RPMI7951 (cell line): ENCODE measurements around the gene ADGRV1. TPM values are rescaled to one million over a fixed set of nuclear protein-coding genes. Genes with fewer than 3 reads are reported as not detected.
"Not testable (repeated sequence)": the region's sequence is repeated elsewhere in the genome, so short reads cannot be mapped to it uniquely, and the experiment has no call there.

ENCODE experiments used
- DNase-seq: peaks from one replicate; pipeline ENCODE4 v3.0.0-alpha.2; 2012; ENCODE audit warnings: low read depth
- total RNA-seq: library from RNA; depleted of rRNA; stranded (reverse); fragments of >200 nt; shearing (Covaris generic); gene quantifications from 2 replicates; pipeline ENCODE4 v1.2.3, GENCODE V29; 2014

ADGRV1 gene
- total RNA-seq, 1 experiment from 2014 or later: 0.84 TPM

DNA sequence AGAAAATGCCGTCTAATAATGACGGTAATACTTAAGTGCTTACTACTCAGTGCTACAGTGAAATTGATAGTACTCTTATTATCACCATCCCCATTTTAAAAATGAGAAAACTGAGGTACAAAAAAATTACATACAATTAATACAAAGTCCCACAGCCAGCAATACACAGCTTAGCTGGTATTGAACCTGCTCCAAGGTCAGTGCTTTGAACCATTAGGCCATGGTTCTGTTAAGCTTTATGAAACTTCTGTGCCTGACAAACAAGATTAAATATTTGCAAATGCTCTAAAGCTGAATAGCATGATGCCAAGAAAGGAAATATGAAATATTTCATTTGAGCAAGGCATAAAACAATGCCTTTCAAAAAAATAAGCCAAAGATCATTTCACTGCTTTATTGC, 467.4 kb downstream of the ADGRV1 start:
- DNase-seq: no peak

DNA sequence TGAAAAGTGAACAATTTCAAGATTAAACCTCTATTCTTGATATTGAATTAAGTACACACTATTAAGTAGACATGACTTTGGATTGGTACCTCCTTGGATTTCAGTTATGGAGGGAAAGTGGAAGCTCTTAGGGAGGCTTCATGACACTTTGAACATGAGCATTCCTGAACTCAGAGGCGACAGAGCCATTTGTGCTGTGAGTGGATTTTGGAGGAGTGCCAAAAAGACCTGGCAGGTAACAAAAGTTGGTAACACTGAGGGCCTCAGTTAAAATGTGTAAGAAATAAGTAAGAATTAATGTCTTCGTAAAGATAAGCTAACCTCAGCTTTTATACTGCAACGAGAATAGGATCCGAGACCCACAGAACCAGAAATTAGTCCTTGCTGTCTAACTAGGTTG, 467.9 kb downstream of the ADGRV1 start:
- DNase-seq: no peak

DNA sequence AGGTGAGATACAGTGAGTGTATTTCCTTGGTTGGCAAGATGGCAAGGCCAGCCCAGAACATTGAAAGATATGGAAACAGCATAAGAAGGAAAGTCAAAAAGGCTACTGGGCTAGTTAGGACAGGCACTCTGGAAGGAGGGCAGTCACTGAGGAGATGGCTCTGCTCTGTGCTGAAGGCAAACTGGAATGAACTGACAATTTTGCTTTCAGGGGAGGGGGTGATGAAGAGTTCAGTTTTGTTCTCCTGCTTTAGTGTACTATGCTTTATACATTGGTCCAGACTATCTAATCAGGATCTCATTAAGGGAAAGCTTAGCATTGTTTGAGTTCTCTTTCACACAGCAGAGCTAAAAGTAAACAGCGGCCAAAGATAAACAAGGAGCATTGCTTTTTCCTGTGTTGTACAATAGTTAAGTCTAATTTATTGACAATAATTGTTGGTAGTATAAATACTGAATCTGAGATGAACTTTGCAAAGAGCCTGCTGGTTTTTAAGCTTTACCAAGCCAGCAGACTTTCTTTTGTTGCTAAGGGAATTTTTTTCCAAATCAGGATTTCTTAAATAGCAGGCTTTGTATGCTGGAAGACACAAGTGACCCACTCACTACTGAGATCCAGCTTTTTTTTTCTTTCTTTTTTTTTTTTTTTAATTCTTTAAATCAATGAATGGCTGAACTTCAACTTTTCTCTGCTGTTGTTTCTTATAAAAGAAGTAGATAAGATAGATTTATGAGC, 469.0 kb downstream of the ADGRV1 start:
- no peak for DNase-seq

DNA sequence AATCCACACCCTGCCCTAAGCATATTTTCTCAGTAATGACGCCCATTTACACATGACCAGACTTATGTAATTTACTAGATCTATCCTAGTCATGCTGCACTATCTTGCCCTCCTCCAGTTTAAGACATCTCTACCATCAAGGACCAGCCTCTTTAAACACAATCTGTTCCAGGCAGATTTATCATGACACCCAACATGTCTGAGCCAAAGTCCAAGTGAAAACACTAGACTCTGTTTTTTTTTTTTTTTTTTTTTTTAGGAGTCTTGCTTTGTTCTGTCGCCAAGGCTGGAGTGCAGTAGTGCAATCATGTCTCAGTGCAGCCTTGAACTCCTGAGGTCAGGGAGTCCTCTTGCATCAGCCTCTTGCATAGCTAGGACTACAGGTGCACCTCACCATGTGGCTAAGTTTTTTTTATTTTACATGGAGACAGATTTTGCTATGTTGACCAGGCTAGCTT, 469.9 kb downstream of the ADGRV1 start:
- no peak for DNase-seq

DNA sequence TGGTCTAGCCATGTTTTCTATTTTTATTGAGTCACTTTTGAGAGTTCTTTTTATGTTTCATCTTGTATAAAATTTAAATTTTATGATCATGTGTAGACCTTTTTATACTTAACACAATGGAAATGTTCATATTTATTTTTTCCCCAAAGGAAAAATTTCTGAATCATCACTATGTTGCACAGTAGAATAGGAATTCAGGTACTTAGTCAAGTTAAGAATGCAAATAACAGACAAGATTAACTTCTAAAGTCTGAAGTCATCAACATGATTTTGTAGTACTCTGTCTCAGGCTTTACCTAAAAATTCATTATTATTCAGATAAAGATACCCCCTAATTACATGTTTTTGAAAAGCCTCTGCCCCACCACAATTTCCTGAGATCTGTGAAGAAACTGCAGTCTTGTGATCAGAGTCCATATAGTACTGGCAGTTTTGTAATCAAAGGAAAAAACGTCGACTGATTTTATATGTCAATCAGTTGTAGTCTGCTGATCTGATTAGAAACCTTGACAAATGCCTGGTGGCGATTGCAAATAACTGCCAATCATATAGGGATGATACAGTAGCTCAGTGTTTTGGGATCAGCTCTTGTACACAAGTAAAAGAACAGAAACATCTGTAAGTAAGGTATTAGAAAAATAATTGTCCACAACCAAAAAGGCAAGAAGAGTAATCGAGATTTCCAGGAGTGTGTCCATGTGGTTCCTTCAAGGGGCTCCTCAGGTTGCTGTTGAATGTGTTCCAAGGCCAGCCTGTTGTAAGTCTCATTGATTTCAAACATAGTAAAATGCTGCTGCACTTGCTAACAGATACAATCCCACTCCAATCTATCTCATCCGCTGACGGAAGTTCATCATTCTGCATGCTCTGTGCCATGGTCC, 472.2 kb downstream of the ADGRV1 start:
- no peak for DNase-seq

DNA sequence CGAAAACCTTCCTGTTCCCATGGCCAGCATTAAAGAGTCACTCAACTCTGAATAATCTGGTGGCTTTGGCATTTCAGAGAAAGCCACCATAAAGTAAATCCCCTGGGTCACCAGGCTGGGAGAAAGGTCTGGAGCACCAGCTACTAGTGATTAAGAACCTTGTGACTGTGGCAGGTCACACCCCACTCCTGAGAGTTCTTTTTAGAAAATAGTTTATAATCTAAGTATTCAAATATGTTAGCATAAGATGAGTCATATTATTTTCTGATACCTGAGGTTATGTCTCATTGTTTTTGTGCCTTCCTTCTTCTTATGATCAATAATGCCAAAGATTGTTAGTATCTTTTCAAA, 472.8 kb downstream of the ADGRV1 start:
- no peak for DNase-seq

DNA sequence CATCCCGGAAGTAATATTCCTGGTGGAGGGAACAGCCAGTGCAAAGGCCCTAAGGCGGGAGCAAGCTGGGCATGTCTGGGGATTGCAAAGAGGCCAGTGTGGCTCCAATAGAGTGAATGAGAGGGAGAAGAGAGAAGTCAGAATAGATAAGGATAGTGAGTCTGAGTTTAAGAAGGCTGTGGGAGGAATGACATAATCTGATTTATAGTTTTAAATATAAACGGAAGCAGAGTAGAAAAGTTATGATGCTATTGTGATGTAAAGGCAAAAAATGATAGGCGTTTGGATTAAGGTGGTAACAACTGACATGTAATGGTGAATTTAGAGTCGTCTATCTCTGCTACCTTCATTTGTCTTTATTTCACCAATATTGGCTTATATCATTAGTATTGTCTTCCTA, 473.5 kb downstream of the ADGRV1 start:
- no peak for DNase-seq

DNA sequence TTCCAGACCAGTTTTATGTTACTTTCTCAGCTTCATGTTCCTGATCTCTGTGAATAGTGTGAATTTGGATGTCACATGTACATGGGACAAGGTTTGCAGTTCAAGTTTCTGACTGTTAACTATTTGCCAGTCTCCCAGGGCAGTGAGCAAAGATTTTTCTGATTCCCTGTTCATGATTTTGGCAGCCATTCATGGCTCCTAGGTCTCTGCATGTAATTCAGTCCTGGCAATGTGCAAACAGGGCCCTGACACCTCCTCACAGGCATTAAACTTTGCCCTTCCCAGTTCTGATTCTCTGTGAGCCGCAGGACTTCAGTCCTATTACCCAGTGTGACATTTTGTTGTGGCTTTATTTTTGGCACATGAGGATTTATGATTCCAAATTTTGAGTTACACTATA, 474.8 kb downstream of the ADGRV1 start:
- no peak for DNase-seq

DNA sequence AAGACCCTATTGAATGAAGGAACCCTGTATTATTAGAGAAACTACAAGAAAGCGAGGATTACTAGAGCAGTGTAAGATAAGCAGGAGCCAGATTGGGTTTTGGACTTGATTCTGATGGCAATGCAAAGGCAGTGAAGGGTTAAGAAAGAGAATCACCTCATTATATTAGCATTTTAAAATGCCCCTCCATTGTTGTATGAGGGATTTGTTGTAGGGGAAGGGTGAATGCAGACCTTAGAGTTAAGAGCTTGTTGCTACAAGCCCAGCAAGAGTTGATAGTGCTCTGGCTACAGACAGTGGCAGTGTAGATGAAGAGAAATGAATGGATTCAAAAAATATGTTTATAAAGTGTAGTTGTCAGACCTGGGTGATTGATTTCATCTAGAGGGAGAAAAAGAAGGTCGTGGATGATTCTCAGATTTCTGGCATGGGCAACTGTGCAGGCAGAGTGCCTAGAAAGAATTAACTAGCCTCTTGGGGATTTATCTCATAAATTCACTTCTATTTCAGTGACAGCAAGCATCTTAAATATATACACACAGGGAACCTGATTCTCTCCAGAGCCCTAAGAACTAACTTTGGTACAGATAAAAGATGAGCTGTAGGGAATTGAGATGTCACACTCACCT, 479.7 kb downstream of the ADGRV1 start:
- no peak for DNase-seq

DNA sequence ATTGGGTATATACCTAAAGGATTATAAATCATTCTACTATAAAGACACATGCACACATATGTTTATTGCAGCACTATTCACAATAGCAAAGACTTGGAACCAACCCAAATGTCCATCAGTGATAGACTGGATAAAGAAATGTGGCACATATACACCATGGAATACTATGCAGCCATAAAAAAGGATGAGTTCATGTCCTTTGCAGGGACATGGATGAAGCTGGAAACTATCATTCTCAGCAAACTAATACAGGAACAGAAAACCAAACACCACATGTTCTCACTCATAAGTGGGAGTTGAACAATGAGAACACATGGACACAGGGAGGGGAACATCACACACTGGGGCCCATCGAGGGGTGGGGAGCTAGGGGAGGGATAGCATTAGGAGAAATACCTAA, 482.5 kb downstream of the ADGRV1 start:
- not testable (repeated sequence) for DNase-seq

DNA sequence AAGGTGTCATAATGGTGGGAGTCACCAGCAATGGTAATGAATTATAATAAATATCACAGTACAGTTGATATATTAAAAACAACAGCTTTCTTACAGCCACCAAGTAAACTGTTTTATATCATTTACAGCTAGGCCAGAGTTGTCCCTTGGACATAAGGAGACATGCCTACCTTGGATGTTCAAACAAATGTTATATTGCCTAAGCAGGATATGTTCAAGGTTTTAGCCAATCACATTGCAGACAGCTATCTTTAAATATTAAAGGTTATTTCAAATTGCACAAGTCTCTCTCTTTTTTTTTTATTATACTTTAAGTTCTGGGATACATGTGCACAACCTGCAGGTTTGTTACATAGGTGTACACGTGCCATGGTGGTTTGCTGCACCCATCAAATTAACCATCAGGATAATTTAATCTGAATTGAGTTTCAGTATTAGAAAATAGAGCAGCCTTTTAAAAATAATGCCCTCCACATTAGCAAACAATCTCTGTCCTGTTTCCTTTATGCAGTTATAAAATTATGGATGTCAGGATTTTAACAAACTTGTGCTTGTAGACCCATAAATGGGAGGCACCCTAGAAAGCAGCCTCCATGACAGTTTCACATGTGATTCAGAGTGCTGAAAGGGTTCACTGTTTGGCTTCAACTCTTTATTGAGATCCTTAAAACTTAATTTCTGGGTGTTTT, 483.8 kb downstream of the ADGRV1 start:
- peak; percentile 39 for DNase-seq

DNA sequence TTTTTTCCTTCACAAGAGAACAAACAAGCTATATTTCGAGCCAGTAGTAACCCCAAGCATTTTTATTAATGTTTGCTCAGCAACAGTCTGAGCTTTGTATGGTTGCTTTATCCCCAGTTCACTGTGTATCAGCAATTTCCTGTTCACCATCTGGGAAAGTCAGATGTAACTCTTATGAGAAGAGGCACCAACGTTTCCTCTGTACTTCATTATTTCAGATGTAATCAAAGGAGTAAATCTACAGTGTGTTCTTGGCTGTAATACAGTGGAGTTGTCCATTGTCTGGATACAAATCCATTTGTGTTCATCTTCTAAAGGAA, 484.3 kb downstream of the ADGRV1 start:
- DNase-seq: no peak

DNA sequence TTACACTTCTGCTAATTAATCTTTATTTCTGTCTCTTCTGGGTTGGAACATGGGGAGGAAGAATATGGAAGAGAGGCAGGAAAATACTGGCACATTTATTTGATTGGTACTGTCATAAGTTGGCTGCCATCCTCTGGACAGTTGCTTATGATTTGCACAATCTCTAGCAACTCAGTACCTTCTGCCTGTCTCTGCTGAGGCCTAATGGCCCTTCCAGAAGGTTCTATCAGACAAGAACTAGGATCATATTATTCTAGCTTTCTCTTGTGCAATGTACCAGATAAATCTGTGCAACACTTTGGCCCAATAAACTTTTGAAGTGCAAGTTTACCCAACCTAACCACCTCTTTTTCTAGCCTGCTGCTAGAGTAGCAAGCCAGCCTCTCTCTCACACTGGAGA, 489.5 kb downstream of the ADGRV1 start:
- DNase-seq: no peak

DNA sequence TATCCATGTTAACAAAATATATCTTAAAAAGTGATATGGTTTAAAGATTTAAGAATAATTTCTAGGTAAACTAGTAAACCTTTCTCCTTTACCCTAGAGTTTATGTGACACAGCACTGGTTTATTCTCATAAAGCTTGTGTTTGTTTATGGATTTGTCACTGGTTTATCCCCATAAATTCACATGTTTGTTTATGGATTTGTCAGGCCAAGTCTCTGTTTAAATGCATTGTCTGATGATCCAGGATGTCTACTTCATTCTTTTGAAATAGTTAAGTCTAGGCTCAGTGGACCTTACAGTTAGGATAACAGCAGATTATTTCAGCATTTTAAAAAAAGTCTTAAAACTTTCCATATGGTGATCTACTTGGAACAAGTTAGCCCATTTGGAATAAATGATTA, 490.5 kb downstream of the ADGRV1 start:
- no peak for DNase-seq

DNA sequence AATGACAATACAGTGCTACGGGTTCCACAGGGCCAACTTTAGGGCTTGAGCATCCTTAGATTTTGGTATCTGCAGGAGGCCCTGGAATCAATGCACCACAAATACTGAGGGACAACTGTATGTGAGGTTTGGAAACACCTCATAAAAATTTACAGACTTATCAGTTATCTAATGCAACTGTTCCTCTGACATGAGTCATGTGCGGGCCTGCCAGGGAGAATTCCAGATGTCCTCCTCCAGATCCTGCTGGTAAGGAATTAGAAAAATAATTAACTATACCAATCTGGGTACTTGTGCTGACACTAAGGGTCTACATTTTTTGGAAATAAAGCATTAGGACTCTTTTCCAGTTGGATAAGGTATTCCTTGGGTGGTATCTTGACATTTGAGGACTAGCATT, 491.2 kb downstream of the ADGRV1 start:
- DNase-seq: peak; percentile 16

DNA sequence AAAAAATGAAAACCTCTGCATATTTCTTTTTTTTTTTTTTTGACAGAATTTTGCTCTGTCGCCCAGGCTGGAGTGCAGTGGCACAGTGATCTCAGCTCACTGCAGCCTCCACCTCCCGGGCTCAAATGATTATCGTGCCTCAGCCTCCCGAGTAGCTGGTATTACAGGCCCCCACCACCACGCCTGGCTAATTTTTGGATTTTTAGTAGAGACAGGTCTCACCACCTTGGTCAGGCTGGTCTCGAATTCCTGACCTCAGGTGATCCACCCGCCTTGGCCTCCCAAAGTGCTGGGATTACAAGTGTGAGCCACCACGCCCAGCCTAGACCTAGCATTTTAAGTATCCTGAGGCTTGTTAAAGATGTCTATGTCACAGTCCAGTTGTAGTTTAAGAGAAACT, 493.8 kb downstream of the ADGRV1 start:
- DNase-seq: not testable (repeated sequence)

DNA sequence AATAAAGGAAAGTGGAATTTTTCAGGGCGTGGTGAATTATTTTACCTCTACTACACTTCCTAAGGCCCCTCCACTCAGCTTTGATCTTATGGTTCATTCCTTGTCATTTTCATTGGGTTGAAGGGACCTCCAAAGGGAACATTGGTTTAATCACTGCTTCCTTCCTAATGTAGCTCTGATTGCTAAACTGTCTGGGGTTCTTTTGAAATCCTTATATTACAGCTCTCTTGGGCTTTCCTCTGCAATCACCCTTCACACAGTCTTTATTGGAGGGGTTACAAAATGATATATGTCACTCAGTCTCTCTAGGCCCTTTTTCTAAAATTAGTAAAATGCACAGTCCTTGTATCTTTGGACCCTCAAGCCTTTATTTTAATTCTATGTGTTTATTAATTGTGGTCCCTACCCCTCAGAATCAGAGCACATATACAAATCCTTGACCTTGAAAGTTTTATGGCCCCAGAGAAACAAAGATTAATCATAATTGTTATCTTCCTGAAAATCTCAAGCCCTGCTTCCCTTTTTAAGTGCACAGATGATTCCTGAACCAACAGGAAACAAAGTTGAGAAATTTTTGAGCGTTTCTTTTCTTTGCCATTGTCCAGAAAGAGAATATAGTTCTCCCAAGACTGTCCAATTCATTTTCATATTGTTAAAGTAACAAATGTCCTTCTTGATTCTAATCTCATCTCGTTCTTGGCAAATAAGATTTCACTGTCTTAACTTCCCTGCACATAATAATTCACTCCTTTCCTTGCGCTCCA, 494.6 kb downstream of the ADGRV1 start:
- DNase-seq: no peak

DNA sequence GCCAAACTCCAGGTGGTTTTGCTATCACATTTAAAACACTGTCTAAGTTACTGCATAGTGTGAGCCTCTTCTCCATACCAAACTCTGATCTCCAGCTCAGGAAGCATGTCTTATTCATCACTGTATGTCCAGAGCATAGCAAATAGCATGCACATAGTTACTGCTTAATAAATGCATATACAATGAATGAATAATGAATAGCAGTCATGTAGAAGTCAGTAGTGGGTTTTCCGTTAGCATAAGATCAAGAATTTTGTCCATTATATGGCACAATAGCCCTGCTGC, 495.1 kb downstream of the ADGRV1 start:
- DNase-seq: no peak

DNA sequence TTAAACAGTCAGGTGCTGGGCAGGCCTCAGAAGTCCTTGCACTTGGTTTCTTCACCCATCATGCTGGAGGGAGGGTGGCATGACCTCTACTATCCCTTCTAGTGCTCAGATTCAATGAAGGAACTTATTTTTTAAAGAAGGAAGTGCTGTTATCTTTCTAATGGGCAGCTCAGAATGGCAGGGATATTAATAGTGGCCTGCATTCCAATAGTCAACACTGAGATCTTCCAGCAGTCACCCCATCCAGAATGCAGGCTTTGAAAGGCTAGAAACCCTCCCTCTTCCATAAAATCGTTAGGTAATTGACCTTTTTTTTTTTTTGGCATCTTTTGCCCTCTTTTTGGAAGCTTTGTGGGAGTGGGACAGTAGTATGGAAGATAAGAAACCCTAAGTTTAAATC, 499.6 kb downstream of the ADGRV1 start:
- no peak for DNase-seq

DNA sequence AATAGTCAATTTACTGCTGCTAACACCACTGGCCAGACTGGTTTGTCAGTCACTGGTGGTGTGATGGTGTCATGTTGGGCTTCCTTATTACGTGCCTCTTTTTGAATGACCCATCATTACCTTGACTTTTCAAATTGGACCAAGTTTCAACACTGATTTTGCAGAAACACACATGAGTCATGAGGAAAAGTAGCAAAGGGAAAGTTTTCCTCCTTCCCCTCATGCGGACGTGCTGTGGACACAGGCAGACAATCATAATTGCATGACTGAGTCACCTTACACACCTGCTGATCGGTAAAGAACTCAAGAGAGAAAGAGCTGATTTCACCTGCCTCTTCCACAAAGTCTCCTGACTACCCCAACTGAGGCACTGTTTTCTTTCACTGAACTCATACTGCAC, 500.0 kb downstream of the ADGRV1 start:
- no peak for DNase-seq

DNA sequence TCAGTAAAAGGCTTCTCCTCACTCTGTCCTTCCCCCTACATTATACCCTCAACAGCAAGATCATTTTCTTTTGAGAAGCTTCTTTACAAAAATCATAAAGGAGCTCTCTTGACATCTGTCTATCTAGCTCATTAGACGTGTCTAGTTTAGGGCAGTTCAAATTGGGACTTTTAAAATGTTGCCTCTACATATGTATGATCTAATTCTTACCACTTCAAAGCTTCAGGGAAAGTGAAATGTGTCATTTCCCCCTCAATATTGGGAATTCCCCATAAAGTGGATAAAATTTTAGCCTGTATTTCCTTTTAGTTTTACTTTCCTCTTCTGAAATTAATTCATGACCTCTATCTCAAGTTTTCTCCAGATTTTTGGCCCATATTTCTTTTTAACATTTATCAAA, 500.8 kb downstream of the ADGRV1 start:
- DNase-seq: no peak

DNA sequence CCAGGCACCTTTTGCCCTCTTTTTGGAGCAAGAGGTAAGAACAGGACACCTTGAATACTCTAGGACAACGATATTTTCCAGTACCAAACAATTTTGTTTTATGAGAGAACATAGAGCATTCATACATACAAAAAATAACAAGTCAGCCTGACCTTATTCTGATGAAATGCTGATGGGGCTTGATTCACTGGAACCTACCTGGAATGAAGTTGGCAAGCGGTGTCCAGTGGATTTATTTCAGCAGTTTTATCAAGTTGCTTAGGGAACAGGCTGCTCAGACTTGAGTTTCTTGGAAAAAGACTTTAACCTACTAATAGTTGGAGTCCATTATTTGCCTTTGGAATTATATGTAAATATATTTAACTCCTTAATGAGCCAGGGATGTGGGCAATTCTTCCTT, 502.5 kb downstream of the ADGRV1 start:
- no peak for DNase-seq
